Esophagus squamous epithelium (tissue), 4 donors: ENCODE measurements around the gene VRK2.

ENCODE experiments used
- POLR2A ChIP-seq, 4 donors: fragments of 450-650 bp; IDR thresholded peaks; one replicate each; pipeline ENCODE4 v1.6.1; 2017; ENCODE audit warnings: antibody characterized with exemption in 4 of 4, mild to moderate bottlenecking in 4 of 4, moderate library complexity in 3 of 4
- TF ChIP-seq, protein P1 (sequence below), 6 experiments: fragments of 450-650 bp in 4 of 6; fragments of 200-600 bp in 2 of 6; sonication (generic) in 2 of 6; IDR thresholded peaks; one replicate each; pipeline ENCODE4 v1.5.1; 2016 to 2019; ENCODE audit warnings: antibody characterized with exemption in 6 of 6, mild to moderate bottlenecking in 4 of 6, moderate library complexity in 4 of 6

DNA sequence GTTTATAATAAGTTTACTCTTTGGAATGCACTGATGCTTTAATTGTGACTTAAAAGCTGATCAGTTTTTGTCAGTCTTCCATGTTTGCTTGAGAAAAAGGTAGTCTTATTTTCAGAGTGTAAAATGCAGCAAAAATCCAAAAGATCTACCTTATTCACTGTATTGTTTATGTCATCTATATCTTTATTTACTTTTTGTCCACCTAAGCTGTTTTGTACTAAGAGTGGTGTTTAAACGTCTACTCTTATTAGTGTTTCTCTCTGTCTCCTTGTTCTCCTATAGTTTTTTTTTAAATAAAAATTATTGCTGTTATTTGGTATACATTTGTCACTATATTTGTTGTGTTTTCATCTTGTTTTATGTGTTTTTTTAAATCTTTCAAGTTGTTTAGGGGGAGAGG lies 50.4 kb downstream of the VRK2 start:
- TF ChIP-seq, protein P1, sequence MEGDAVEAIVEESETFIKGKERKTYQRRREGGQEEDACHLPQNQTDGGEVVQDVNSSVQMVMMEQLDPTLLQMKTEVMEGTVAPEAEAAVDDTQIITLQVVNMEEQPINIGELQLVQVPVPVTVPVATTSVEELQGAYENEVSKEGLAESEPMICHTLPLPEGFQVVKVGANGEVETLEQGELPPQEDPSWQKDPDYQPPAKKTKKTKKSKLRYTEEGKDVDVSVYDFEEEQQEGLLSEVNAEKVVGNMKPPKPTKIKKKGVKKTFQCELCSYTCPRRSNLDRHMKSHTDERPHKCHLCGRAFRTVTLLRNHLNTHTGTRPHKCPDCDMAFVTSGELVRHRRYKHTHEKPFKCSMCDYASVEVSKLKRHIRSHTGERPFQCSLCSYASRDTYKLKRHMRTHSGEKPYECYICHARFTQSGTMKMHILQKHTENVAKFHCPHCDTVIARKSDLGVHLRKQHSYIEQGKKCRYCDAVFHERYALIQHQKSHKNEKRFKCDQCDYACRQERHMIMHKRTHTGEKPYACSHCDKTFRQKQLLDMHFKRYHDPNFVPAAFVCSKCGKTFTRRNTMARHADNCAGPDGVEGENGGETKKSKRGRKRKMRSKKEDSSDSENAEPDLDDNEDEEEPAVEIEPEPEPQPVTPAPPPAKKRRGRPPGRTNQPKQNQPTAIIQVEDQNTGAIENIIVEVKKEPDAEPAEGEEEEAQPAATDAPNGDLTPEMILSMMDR (IDR thresholded peaks at IDR 0.05) = no peak
- TF ChIP-seq POLR2A (IDR thresholded peaks at IDR 0.05) = no peak
